HEK293T (cell line): ENCODE data around the gene ZDHHC1.

Source experiments
- CTCF ChIA-PET: fragments of 350-600 bp; formaldehyde crosslinking; extraction: SDS; loops from one replicate; lab custom pipeline; 2021; ENCODE audit warnings: antibody characterized with exemption, inconsistent platforms; lab: Yijun Ruan, JAX
- POLR2A ChIA-PET: fragments of 350-600 bp; formaldehyde crosslinking; extraction: SDS; loops from one replicate; lab custom pipeline; 2020; ENCODE audit warnings: antibody characterized with exemption, inconsistent platforms; lab: Yijun Ruan, JAX
- DNase-seq: peaks from one replicate; pipeline ENCODE4 v3.0.0; 2012; ENCODE audit warnings: mixed read lengths; ENCODE audit errors: extremely low spot score
- ARNT ChIP-seq: fragments of 450-650 bp; IDR thresholded peaks from 2 replicates; pipeline ENCODE4 v1.6.1; 2017; ENCODE audit warnings: mild to moderate bottlenecking
- BHLHE40 ChIP-seq: fragments of 450-650 bp; IDR thresholded peaks from 2 replicates; pipeline ENCODE4 v1.6.1; 2016; ENCODE audit warnings: mild to moderate bottlenecking, moderate library complexity, borderline replicate concordance
- CTBP1 ChIP-seq: fragments of 450-650 bp; IDR thresholded peaks from 2 replicates; pipeline ENCODE4 v1.6.1; 2016; ENCODE audit warnings: borderline replicate concordance
- ELF4 ChIP-seq: fragments of 450-650 bp; IDR thresholded peaks from 2 replicates; pipeline ENCODE4 v1.6.1; 2017; ENCODE audit warnings: antibody characterized with exemption
- FOXA1 ChIP-seq: fragments of 450-650 bp; IDR thresholded peaks from 2 replicates; pipeline ENCODE4 v1.6.1; 2016; ENCODE audit warnings: mild to moderate bottlenecking
- FOXK2 ChIP-seq: fragments of 450-650 bp; IDR thresholded peaks from 2 replicates; pipeline ENCODE4 v1.6.1; 2016; ENCODE audit warnings: mild to moderate bottlenecking
- FOXM1 ChIP-seq: fragments of 450-650 bp; IDR thresholded peaks from 2 replicates; pipeline ENCODE4 v1.6.1; 2017; ENCODE audit warnings: mild to moderate bottlenecking, borderline replicate concordance
- HDGF ChIP-seq: fragments of 450-650 bp; IDR thresholded peaks from 2 replicates; pipeline ENCODE4 v1.6.1; 2017; ENCODE audit warnings: antibody characterized with exemption, borderline replicate concordance
- L3MBTL2 ChIP-seq: fragments of 450-650 bp; conservative IDR thresholded peaks from 2 replicates; pipeline ENCODE4 v1.6.1; 2016; ENCODE audit warnings: mild to moderate bottlenecking
- LEF1 ChIP-seq: fragments of 450-650 bp; IDR thresholded peaks from 2 replicates; pipeline ENCODE4 v1.6.1; 2017; ENCODE audit warnings: mild to moderate bottlenecking, borderline replicate concordance
- NFRKB ChIP-seq: fragments of 450-650 bp; IDR thresholded peaks from 2 replicates; pipeline ENCODE4 v1.6.1; 2016; ENCODE audit warnings: mild to moderate bottlenecking, moderate library complexity
- PKNOX1 ChIP-seq: fragments of 450-650 bp; IDR thresholded peaks from 2 replicates; pipeline ENCODE4 v1.6.1; 2016
- SP1 ChIP-seq: fragments of 450-650 bp; IDR thresholded peaks from 2 replicates; pipeline ENCODE4 v1.6.1; 2017
- SUZ12 ChIP-seq: fragments of 450-650 bp; IDR thresholded peaks from 2 replicates; pipeline ENCODE4 v1.6.1; 2016; ENCODE audit warnings: mild to moderate bottlenecking
- TARDBP ChIP-seq: fragments of 450-650 bp; IDR thresholded peaks from 2 replicates; pipeline ENCODE4 v1.6.1; 2016
- ZNF384 ChIP-seq: fragments of 450-650 bp; IDR thresholded peaks from 2 replicates; pipeline ENCODE4 v1.6.1; 2016

Gene ZDHHC1

DNA sequence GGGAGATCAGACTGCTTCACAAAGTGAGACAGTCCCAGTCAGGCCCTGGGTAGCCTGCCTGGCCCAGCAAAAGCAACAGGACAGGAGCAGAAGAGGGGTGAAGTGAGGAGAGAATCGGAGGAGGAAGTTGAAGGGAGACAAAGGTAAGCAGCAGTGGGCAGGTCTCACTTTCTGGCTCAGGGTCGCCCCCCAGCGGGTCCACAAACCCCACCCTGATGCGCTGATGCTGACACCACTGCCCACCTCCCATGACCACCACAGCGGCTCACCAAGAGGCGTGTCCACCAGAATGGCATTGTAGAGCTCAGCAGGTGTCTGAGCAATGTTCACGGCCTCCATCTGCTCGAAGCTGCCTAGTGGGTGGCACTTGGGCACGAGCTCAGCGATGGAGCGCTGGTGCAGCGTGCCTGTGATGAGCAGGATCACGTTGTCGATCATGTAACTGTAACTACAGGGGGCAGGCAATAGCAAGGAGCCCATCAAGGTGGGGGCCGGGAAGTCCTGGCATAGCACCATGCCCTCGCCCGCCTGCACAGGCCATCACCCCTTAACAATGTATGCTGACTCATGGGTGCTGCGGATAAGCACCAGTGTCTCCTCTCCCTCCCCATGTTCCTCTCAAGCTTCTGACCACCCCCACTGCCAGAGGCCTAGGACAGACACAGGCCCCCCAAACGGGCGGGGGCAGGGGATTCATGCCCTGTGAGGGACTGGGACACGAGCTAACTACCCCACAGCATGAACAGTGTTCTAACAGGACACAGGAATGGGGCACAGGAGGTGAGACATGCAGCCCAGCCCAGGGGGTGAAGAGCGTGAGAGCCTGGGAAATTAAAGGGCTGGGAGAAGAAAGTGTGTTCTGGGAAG lies 28.2 kb upstream of the ZDHHC1 start:
- ChIA-PET POLR2A (no interaction called here), CTCF (interaction anchor here (0.5 to 1.7 kb wide), 8 partner anchors 14 to 322 kb away, joined by 3 to 7 read pairs (median 4); no protein-coding TSS in a partner anchor)
- TF ChIP-seq L3MBTL2 (no peak), FOXA1 (no peak), NFRKB (no peak), CTBP1 (no peak), ZNF384 (no peak), SUZ12 (no peak), ELF4 (no peak), PKNOX1 (no peak), BHLHE40 (no peak)
- no peak for DNase-seq

DNA sequence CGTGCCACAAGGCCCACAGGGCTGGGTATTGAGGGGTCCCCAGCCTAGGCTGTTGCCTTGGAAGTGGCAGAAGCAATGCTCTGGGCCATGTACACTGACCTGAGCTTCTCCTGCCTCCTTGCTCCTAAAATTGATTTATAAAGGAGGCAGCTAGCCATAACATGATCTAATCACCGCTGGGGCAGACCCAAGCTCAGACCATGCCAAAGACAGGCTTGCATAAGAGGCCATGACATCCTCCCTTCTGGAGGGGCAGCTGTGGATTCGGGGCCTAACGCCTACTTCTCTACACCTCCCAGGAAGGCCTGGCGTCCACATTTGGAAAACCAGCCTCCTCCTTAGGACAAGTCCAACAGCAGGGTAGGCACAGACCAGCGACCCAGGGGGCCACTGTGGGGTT lies 27.0 kb upstream of the ZDHHC1 start:
- CTCF ChIA-PET = interaction anchor here (1.0 to 1.1 kb wide), 2 partner anchors 15 kb away, joined by 3 to 4 read pairs; no protein-coding TSS in a partner anchor
- POLR2A ChIA-PET = no interaction called here
- TF ChIP-seq TARDBP (no peak), LEF1 (no peak), SP1 (no peak), PKNOX1 (no peak), ELF4 (no peak), BHLHE40 (no peak), ARNT (no peak), FOXM1 (no peak), FOXA1 (no peak), ZNF384 (no peak), CTBP1 (no peak), L3MBTL2 (no peak), FOXK2 (no peak)
- no peak for DNase-seq

DNA sequence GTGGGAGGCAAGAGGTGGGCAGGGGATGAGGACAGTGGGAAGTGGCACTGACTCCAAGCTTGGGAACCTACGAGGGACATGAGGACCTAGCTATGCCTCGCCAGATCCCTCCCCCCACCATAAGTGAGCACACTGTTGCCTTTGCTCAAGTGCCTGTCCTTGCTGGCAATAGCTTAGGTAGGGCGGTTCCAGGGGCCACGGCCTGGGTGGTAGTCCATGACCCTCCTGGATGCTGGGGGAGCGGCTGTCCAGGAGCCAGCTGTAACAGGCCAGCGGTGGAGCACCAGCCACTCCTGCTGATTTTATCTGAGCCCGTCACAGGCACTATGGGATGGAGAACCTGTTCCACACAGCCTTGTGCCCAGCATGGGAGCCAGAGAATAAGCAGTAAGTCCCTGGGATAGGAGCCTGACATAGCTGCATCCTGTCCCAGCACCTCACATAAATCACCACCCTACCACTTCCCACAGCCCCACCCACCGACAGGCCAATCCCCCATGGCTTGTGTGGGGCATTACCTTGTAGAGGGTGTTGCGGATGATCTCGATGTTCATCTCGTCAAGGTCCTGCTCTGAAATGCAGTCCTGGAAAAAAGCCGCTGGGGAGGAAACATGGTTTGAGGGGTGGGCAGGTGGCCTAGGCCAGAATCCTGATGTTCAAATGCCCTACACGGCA lies 26.4 kb upstream of the ZDHHC1 start:
- ChIA-PET CTCF (no interaction called here), POLR2A (no interaction called here)
- TF ChIP-seq TARDBP (no peak), PKNOX1 (no peak), NFRKB (no peak), SP1 (no peak), ZNF384 (no peak), SUZ12 (no peak), CTBP1 (no peak), FOXK2 (no peak), HDGF (no peak)
- no peak for DNase-seq

GRCh38 chr16:67441907-67442306 lies 25.6 kb upstream of the ZDHHC1 start:
- CTCF ChIA-PET = no interaction called here
- POLR2A ChIA-PET = no interaction called here
- no peak for TF ChIP-seq SUZ12
- no peak for DNase-seq

GRCh38 chr16:67441271-67441753 lies 25.0 kb upstream of the ZDHHC1 start:
- ChIA-PET POLR2A (interaction anchor here (1.2 kb wide), 1 partner anchor 11 kb away, joined by 3 read pairs; the partner anchor contains the start of gene HSD11B2), CTCF (no interaction called here)
- TF ChIP-seq CTBP1 (no peak), ZNF384 (no peak), BHLHE40 (no peak), FOXM1 (no peak), NFRKB (no peak), PKNOX1 (no peak), ELF4 (no peak), ARNT (no peak), TARDBP (no peak), L3MBTL2 (no peak), LEF1 (no peak), HDGF (no peak), FOXK2 (no peak), SP1 (no peak), FOXA1 (no peak), SUZ12 (no peak)
- DNase-seq = no peak
